ENCODE measurements around the gene TBC1D17.

DNA sequence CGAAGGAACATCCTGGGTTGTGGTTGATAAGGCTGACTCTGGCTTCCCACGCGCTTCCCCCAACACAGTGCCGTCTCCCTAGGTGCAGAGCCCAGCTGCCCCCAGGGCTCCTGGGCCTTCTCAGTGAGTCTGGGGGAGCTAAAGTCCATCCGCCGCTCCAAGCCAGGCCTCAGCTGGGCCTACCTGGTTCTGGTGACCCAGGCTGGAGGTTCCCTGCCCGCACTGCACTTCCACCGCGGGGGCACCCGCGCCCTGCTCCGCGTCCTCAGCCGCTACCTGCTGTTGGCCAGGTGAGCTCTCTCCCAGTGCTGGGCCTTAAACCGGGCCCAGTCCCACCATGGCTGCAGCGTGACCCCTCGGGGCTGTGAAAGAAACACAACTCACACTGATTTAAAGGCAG, 3.7 kb downstream of the TBC1D17 start:
- no peak for TF ChIP-seq CTCF (IDR thresholded peaks at IDR 0.05)
- TF ChIP-seq POLR2A (IDR thresholded peaks at IDR 0.05) = no peak
